GM21576 (cell line): ENCODE measurements around the gene LRP1-AS.

ENCODE experiments used
- ATAC-seq: cut with Tn5 transposase; IDR thresholded peaks from one replicate; pipeline ENCODE4 v1.9.1; 2021; ENCODE audit warnings: mild to moderate bottlenecking, moderate library complexity; ENCODE audit not compliant: unreplicated experiment

Gene LRP1-AS

DNA sequence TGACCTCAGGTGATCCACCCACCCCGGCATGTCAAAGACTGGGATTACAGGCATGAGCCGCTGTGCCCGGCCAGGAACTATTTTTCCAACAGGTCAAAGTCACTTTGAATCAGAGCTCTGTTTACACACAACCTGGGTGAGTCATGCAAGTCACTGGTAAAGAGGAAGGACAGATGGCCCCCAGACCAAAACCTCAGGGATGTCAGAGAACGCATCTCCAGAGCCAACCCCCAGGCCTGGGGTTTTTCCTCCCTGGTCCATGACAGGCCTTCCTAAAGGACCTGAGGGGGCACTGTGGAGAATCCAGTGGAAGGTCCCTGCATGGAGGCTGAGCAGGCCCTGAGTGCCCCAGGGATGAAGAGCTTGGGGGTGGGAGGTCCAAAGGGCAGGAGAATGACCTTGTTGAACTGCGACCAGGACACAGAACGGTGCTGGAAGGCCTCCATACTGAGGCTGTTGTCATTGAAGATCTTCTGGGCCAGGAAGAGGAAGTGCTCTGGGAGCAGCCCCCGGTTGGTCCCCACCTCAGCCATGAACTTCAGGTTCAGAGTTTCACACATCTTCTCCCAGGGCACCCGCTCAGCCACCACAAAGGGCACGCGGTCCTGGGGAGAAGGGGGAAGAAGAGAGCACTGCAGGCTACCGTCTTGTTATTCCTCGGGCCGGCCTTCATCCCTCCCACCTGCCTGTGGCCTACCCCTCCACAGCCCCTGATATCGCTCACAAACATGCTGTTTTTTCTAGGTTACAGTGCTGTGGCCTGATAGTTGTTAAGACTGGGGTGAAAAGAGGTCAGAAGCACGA, 45.3 kb downstream of the LRP1-AS start:
- ATAC-seq, result no peak

DNA sequence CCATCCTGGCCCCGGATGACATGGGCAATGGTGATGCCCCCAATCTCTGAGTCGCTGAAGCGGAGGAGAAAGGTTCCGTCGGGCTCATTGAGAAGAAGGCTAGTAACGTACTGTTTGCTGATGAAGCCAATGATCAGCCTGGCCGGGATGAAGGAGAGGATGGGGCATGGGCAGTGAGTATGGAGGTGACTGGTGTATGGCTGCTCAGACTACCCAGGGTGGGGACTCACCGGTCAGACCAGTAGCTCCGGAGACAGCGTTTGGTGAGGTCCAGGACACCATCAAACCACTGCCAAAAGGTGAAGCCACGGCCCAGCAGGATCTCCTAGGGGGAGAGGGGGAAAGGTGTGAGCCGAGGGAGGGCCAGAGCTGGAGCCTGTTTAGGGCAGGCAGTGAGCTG, 47.7 kb downstream of the LRP1-AS start:
- no peak for ATAC-seq

DNA sequence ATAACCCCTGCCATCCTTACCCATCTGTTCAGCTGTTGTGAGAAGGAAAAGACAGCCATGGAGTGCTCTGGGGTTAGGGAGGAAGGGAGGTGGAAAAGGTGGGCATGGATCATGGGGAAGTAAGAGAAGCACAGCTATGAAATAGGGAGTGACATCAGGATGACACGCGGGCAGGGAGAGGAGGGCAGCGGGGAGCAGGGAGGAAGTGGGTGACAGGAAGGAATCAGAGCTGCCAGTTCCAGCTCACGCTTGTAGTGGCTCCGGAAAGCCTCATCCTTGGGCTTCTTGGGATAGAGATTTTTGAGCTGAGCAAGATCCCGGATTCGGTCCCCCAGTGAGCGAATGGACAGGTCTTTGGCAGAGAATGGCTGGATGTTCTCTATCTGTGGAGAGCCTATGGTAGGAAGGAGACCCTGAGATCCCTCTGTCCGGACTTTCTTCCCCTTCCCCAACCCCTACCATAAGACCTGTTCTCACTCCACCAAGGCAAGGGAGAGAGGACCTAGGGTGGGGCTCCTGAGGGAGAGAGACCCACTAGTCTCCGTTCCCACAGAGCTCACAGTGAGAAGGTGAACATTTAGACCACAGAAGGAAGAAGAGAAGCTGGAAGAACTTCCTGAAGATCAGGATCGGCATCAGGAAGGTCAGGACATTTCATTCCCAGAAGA, 48.2 kb downstream of the LRP1-AS start:
- no peak for ATAC-seq

DNA sequence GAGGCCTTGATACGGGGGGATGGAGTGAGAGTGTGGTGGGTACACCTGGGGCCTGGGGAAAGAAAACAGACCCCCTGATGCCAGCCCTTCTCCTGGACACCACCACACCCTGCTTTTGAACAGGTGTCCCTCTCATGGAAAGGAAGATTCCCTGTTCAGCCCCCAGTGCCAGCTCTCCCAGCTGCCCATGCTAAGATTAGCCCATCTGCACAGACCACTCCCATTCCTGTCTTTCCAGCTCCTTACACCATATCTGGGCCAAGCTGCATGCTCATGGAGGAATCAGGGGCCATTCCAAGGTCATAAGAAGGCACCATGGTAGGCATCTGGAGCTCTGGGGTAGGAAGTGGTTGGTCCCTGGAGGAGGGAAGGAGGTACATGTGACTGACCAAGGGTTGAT, 48.9 kb downstream of the LRP1-AS start:
- no peak for ATAC-seq

DNA sequence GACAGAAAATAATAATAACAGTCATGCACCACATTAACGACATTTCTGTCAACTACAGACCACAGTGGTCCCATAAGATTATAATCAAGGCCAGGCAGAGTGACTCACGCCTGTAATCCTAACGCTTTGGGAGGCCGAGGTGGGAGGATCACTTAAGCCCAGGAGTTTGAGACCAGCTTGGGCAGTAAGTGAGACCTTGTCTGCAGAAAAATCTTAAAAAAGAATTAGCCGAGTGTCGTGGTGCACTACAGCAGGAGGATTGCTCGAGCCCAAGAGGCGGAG, 49.9 kb downstream of the LRP1-AS start:
- ATAC-seq, result no peak

DNA sequence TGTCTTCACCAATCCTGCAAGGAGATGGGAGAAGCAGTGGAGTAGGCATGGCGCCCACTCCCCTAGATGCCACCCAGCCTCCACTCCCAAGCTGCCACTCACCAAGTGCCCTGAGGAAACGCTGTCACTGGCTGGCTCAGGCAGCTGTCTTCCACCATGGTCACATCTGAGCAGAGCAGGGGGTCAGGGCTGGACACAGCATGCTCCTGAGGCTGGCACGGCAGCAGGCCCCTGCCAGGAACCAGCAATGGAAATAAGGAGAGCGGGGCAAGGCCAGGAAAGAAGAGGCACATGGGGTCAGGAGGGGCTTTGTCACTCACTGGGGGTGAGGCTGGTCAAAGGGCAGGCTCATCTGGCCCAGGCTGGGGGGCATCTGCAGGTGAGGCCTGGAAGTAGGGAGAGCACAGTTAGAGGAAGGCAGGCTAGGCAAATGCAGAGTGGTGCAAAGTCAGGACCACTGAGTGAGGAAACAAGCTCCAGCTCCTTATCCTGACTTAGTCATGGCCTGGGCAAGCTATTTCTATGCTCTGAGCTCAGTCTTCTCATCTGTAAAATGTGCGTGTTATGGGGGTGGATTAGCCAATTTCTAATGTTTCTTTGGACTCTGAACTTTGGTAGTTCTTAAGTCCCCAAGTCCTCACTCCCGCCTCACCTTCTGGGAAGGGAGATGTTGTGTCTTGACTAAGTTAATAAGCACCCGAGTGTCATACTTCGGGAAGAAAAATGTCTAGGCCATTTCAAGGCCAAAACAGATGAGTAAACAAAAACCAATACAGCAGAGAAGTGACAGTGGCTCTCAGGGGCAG, 50.5 kb downstream of the LRP1-AS start:
- no peak for ATAC-seq

DNA sequence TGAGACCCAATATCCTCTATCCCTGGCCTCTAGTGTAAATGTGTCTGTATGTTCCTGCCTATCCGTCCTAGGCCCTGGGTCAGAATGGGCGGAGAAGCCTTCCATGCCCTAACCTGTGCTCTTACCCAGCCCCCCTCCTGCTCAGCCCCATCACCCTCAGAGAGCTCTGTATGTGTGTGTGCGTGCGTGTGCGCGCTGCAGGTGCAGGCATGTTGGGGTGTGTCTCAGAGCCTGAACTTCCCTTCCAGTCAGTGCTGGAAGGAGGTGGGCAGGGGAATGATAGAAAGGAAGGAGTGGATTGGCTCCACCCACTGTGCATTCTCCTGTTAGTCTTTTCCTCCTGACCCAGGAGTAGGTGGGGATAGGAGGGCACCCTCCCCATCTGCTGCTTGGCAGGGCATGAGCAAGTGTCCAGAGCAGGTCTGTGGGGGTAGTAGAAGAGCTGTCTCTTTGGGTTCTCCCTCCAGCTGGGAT, 51.3 kb downstream of the LRP1-AS start:
- ATAC-seq, result no peak

DNA sequence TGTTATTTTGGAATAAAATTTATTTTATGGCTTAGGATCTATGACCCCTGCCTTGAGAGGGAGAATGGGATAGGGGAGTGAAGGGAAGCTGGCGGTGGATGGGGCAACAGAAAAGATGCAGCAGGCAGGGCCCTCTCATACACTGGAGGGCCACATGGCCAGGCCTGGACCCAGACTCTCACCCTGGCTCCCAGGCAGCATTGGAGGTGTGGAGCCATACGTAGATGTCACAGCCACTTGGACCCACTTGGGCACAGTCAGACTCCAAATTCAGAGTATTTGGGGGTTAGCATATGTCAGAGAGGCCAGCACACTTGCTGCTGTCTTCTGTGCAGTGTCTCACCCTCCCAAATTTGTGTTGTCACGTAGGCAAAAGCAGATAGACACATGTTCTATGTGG, 52.0 kb downstream of the LRP1-AS start:
- ATAC-seq, result no peak
